Esophagus muscularis mucosa (tissue), 3 donors: ENCODE data around the gene DSC2.

Experiments used
- CTCF ChIP-seq, 3 experiments: fragments of 200-600 bp in 2 of 3; fragments of 450-650 bp in 1 of 3; sonication (generic) in 2 of 3; IDR thresholded peaks; one replicate each; pipeline ENCODE4 v1.5.1; 2017 to 2019; ENCODE audit warnings: antibody characterized with exemption in 3 of 3, mild to moderate bottlenecking in 2 of 3, moderate library complexity in 1 of 3
- POLR2A ChIP-seq: fragments of 450-650 bp; IDR thresholded peaks from one replicate; pipeline ENCODE4 v1.6.1; 2017; ENCODE audit warnings: antibody characterized with exemption, moderate library complexity, mild to moderate bottlenecking, low read depth
- POLR2AphosphoS5 ChIP-seq, 2 donors: sonication (generic); formaldehyde crosslinking; IDR thresholded peaks; one replicate each; pipeline ENCODE4 v1.6.1; 2017; ENCODE audit warnings: antibody characterized with exemption in 2 of 2

- TF ChIP-seq POLR2AphosphoS5 (IDR thresholded peaks at IDR 0.05), result no peak
- TF ChIP-seq CTCF (IDR thresholded peaks at IDR 0.05), result no peak
- no peak for TF ChIP-seq POLR2A
Observed at GRCh38 chr18:31125878-31126277, 23.7 kb upstream of the DSC2 start.
